EH (cell line): ENCODE results near the gene BRSK2.
"Not testable (repeated sequence)": the region's sequence is repeated elsewhere in the genome, so short reads cannot be mapped to it uniquely, and the experiment has no call there.

Source experiments
- DNase-seq: peaks from one replicate; pipeline ENCODE4 v3.0.0-alpha.2; 2015; ENCODE audit warnings: low read depth

The BRSK2 gene

GRCh38 chr11:1389932-1390568 is at the start of gene BRSK2:
Gene BRSK2 (plus strand): TSS chr11:1389934. CDS start chr11:1390285, 351 bp downstream.
- DNase-seq: no peak

GRCh38 chr11:1340111-1340510 is 49.6 kb upstream of the BRSK2 start:
- no peak for DNase-seq

GRCh38 chr11:1341226-1341625 is 48.5 kb upstream of the BRSK2 start:
- not testable (repeated sequence) for DNase-seq

- DNase-seq: peak; percentile 51
These were observed 47.7 kb upstream of the BRSK2 start for GRCh38 chr11:1341928-1342524.

- no peak for DNase-seq
These were observed 46.8 kb upstream of the BRSK2 start for GRCh38 chr11:1342946-1343345.

GRCh38 chr11:1343391-1344055 is 46.2 kb upstream of the BRSK2 start:
- no peak for DNase-seq

GRCh38 chr11:1344056-1344635 is 45.6 kb upstream of the BRSK2 start:
- no peak for DNase-seq

- no peak for DNase-seq
These were observed 43.8 kb upstream of the BRSK2 start for GRCh38 chr11:1345737-1346513.

GRCh38 chr11:1346669-1347390 is 42.9 kb upstream of the BRSK2 start:
- no peak for DNase-seq

GRCh38 chr11:1347411-1347999 is 42.2 kb upstream of the BRSK2 start:
- DNase-seq: not testable (repeated sequence)

GRCh38 chr11:1348146-1348795 is 41.5 kb upstream of the BRSK2 start:
- DNase-seq: no peak

- no peak for DNase-seq
These were observed 40.9 kb upstream of the BRSK2 start for GRCh38 chr11:1348796-1349326.

GRCh38 chr11:1349327-1350041 is 40.2 kb upstream of the BRSK2 start:
- DNase-seq: no peak

GRCh38 chr11:1350086-1350725 is 39.5 kb upstream of the BRSK2 start:
- no peak for DNase-seq

GRCh38 chr11:1351278-1351937 is 38.3 kb upstream of the BRSK2 start:
- DNase-seq: no peak

GRCh38 chr11:1352696-1353382 is 36.9 kb upstream of the BRSK2 start:
- no peak for DNase-seq

GRCh38 chr11:1353383-1354124 is 36.2 kb upstream of the BRSK2 start:
- DNase-seq: no peak
